Measurements from ENCODE around the gene UMODL1.

DNA sequence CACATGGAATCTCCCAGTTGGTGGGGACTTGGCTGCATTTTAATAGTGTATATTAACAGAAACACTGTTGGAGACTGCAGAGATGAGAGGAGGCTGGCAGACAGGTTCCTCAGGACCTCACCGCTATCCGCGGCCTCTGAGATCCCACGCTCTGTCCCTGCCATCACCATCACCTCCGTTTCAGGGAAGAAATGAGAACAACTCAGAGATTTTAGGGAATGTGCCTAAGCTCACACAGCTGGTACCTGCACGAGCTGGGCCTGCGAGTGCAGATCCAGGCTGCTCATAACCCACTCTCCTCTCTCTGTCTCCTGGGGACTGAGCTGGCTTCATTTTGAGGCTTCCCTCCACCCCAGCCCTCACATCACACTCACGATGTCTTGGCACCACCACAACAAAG, 62.0 kb downstream of the UMODL1 start:
- TF ChIP-seq ZNF214 (tag by site-specific recombination; IDR thresholded peaks at IDR 0.05; ENCODE audit: borderline replicate concordance) (no peak), ZNF175 (tag by site-specific recombination; IDR thresholded peaks at IDR 0.05) (no peak), ZFP41 (tag by site-specific recombination; IDR thresholded peaks at IDR 0.05; ENCODE audit: borderline replicate concordance) (no peak), ZNF768 (tag by site-specific recombination; IDR thresholded peaks at IDR 0.05) (no peak), ZNF132 (tag by site-specific recombination; IDR thresholded peaks at IDR 0.05; ENCODE audit: borderline replicate concordance) (no peak), MYNN (tag by site-specific recombination; IDR thresholded peaks at IDR 0.05; ENCODE audit: borderline replicate concordance) (no peak), ZNF571 (tag by site-specific recombination; IDR thresholded peaks at IDR 0.05) (no peak)
- TF ChIP-seq, protein P1, sequence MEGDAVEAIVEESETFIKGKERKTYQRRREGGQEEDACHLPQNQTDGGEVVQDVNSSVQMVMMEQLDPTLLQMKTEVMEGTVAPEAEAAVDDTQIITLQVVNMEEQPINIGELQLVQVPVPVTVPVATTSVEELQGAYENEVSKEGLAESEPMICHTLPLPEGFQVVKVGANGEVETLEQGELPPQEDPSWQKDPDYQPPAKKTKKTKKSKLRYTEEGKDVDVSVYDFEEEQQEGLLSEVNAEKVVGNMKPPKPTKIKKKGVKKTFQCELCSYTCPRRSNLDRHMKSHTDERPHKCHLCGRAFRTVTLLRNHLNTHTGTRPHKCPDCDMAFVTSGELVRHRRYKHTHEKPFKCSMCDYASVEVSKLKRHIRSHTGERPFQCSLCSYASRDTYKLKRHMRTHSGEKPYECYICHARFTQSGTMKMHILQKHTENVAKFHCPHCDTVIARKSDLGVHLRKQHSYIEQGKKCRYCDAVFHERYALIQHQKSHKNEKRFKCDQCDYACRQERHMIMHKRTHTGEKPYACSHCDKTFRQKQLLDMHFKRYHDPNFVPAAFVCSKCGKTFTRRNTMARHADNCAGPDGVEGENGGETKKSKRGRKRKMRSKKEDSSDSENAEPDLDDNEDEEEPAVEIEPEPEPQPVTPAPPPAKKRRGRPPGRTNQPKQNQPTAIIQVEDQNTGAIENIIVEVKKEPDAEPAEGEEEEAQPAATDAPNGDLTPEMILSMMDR (tag by site-specific recombination; IDR thresholded peaks at IDR 0.05): no peak
- TF ChIP-seq, protein P2, sequence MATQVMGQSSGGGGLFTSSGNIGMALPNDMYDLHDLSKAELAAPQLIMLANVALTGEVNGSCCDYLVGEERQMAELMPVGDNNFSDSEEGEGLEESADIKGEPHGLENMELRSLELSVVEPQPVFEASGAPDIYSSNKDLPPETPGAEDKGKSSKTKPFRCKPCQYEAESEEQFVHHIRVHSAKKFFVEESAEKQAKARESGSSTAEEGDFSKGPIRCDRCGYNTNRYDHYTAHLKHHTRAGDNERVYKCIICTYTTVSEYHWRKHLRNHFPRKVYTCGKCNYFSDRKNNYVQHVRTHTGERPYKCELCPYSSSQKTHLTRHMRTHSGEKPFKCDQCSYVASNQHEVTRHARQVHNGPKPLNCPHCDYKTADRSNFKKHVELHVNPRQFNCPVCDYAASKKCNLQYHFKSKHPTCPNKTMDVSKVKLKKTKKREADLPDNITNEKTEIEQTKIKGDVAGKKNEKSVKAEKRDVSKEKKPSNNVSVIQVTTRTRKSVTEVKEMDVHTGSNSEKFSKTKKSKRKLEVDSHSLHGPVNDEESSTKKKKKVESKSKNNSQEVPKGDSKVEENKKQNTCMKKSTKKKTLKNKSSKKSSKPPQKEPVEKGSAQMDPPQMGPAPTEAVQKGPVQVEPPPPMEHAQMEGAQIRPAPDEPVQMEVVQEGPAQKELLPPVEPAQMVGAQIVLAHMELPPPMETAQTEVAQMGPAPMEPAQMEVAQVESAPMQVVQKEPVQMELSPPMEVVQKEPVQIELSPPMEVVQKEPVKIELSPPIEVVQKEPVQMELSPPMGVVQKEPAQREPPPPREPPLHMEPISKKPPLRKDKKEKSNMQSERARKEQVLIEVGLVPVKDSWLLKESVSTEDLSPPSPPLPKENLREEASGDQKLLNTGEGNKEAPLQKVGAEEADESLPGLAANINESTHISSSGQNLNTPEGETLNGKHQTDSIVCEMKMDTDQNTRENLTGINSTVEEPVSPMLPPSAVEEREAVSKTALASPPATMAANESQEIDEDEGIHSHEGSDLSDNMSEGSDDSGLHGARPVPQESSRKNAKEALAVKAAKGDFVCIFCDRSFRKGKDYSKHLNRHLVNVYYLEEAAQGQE (tag by site-specific recombination; IDR thresholded peaks at IDR 0.05): no peak

All from HEK293 (cell line).